Right lung (tissue), 5 donors: Measurements from ENCODE around the gene TMEM81. TPM values are rescaled to one million over a fixed set of nuclear protein-coding genes. Genes with fewer than 3 reads are reported as not detected.
A peak's percentile ranks its signal among the peaks of the same experiment; 100 is the strongest.

Experiments
- DNase-seq, 2 donors: peaks; one replicate each; pipeline ENCODE4 v3.0.0-alpha.2; 2013
- polyA plus RNA-seq, 5 donors: library from polyadenylated mRNA; unstranded; fragments of 120-200 nt; gene quantifications; one replicate each; pipeline versions ENCODE4 v1.2.1 to v1.2.3, GENCODE V29; 2013; ENCODE audit warnings: inconsistent platforms in 1 of 5, low replicate concordance in 1 of 5; ENCODE audit not compliant: insufficient read length in 5 of 5, insufficient read depth in 1 of 5

The TMEM81 gene
- polyA plus RNA-seq, 5 donors, result 3.5 to 5.1 (median 4.1) TPM

DNA sequence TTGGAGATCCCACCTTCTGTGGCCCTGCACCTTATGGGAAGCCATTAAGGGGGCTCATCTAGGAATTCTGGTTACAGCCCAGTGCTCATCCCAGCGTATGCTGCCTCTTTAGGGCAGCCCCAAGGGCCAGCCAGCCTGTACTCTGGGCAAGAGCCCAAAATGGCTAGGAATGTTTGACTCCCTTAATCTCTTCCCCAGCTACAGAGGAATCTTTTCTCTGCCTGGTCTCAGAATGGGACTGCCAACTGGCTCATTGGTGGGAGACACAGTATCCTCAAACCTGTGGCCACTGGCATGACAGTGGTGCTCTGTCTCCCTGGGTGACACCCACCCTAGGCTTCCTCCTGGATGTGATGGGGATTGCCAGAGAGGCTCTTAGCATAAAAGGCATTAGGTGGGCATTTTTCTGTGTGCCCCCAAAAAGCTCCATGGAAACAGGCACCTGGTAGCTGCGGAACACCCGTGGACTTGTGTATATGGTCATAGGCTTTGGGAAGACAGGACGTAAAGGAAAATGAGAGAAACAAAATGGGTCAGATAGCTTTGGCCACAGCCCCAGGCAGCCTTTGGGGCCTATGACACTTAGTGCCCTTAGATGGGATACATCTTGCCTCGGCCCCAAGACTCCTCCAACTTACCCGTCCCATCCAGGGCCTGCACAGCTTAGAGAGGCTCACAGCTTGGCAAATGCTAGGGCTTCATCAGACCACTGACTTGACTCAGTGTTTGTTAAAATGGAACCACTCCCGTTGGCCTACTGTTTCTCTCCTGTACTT is 6.9 kb downstream of the TMEM81 start:
- DNase-seq, result no peak

DNA sequence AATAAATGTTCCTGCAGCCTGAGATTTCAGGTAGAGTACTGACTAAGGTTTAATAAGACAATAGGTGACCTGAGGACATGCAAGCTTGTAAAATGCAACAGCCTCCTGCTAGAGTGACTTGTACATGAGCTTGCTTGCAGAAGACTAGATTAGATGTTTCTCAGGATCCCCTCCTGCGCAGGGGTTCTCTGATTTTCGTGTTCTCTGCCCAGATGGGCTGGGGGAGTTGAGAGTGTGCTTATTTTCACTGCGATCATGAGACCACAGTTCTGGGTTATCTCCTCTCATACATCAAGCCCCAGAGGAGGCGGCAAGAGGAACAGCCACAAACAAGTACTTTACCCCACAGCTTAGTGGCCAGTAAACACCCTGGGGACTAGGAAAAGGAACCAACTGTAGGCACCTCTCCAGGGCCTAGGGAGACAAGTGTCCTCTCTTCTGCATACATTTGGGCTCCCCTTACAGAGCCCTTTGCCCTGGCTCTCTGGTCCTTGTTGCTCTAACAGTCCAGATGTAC is 8.0 kb downstream of the TMEM81 start:
- DNase-seq, result no peak

DNA sequence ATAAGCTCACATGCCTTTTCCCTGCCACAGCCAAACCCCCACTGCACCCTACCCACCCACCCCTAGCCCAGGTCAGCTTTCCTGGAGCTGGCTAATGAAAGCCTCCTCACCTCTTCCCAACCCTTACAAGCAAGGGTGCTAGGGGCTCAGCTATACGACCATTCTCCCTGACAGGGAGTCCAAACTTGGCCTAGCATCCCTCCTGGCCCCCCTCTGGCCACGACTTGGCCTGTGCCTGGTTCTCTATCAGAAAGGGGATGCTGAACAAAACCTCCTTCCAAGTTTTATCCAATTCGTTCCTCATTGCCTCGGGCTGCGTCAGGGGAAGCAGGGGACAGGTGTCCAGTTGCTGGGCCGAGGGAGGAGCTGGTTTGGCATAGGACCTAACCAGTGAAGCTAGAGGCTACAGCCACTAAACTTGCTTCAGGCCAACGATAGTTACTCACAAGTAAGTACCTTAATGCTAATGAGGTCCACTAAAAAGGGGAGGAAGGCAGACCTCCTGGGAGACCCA is 8.6 kb downstream of the TMEM81 start:
- no peak for DNase-seq

DNA sequence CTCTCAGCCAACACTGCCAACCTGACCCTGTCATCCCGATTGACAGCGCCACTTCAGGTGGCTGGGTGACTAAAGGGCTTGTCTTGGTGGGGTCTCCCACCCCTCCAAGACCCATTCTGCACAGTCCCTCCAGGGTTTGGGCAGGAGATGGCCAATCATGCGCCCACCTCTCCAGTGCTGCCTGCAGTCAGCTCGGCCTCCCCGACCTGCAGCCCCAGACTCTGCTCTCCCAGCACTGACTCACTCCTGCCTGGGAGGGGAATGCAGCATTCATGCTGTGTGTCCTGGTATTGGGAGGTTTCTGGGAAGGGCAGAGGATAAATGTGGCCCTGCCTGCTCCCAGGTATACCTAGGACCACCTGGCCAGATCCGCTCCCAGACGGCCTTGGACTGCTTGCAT is 9.7 kb downstream of the TMEM81 start:
- DNase-seq, result no peak

DNA sequence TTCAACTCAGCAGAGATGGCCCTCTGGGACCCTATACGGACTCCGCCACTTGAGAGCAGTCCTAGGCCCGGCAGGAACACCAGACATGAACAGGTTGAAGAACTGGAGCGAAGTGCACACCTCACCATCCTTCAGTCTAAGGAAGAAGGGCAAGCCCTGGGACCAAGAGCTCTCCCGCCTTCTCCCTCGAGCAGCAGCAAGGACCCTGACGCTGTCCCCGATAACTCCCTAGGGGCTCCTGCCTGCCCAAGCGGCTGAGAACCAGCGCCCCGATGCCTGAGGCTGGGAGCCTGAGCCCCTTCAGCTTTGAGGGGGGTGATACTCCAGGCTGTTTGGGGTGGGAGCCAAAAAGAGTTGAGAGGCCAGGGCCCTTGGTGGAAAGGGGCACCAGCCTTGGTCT is 10.2 kb downstream of the TMEM81 start:
- no peak for DNase-seq

DNA sequence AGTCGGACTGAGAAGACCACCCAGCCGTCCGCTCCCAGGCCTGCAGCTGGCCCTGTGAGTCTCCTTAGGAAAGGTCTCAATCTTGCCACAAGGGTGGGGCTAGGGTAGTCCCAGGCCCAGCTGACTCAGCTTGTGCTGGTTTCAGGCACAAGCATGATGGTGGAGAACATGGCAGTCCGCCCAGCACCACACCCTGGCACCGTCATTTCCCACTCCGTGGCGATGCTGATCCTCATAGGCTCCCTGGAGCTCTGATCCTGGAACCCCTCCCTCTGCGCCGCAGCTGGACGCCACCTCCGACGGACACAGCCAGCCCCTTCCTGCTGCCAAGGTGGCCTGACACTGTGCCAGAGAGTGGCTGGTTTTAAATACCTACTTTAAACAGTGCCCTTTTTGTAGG is 10.7 kb downstream of the TMEM81 start:
- DNase-seq, result no peak

DNA sequence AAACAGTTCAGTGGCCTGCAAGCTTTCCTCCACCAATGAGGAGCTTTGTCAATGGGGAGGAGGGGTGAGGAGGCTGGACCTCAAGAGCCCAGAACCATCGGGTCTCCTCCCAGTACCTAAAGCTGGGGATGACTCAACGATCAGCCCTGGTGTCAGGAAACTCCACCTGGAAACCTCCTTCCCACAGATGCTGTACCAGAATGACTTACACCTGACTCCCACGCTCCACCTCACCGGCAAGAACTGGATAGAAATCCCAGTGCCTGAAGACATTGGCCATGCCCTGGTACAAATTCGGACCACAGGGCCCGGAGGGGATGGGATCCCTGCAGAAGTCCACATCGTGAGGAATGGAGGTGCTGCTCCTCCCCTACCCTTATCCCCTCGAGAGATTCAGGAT is 11.4 kb downstream of the TMEM81 start:
- DNase-seq, result no peak

DNA sequence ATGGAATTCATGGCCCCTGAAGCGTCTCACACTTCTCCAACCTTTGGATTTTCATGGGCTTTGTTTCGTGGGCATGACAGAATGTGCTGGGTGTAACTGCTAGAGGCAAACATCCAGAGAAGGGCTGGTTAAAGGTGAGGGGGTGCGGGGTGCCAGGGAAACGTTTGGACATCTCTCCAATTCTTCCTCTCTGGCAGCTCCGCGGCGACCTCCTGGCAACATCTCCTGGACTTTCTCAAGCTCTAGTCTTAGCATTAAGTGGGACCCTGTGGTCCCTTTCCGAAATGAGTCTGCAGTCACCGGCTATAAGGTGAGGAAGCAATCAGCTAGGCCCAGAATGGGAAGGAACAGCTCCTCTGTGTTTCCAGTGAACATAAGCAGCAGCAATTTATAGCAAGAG is 12.0 kb downstream of the TMEM81 start:
- DNase-seq, result no peak

DNA sequence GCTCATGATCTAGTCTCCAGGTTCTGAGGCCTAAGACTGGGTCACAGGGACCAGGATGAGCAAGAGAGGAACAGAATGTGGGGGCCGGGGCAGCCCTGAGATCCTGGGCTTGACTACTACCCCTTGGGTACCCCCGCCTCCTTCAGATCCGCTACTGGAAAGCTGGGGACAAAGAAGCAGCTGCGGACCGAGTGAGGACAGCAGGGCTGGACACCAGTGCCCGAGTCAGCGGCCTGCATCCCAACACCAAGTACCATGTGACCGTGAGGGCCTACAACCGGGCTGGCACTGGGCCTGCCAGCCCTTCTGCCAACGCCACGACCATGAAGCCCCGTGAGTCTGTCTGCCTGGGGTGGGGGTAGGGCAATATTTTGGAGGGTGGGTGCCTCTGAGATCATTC is 12.5 kb downstream of the TMEM81 start:
- DNase-seq, result no peak

DNA sequence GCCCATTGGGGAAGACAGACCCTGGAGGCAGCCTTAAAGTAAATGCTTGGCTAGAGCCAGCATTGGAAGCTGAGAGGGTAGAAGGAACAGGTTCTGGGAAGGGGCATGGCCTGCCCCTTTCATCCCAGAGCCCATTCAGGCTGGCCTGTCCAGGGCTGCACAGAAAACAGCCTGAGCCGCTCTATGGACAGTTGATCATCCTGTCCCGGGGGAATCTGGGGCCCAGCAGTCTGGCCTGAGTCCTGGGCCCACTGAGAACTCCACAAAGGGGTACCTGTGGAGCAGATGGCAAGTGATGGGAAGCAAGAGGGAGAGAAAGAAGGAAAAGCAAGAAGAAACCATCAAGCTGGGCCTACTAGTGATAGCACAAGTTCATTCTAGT is 13.2 kb downstream of the TMEM81 start:
- no peak for DNase-seq

DNA sequence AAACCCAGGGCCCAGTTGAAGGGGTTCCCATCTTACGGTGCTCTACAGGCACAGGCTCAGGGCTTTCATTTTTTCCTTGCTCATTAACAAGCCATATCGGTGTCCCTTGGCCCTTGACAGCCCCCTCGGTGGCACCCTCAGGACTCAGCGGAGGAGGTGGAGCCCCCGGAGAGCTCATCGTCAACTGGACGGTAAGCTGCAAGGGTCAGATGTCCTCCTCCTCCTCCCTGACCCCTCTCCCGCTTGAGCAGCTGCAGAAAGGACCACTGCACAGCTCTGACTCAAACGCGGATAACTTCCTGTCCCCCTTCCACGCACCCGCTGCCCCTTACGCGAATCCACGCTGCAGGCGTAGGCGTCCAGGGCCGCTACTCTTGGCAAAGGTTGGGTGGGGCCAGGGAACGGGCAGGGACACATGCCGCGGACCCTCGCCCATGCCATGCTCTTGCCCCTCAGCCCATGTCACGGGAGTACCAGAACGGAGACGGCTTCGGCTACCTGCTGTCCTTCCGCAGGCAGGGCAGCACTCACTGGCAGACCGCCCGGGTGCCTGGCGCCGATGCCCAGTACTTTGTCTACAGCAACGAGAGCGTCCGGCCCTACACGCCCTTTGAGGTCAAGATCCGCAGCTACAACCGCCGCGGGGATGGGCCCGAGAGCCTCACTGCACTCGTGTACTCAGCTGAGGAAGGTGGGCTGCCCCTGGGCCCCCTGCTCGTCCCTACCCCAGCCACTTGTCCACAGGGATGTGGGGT is 14.7 kb downstream of the TMEM81 start:
- DNase-seq, result no peak

DNA sequence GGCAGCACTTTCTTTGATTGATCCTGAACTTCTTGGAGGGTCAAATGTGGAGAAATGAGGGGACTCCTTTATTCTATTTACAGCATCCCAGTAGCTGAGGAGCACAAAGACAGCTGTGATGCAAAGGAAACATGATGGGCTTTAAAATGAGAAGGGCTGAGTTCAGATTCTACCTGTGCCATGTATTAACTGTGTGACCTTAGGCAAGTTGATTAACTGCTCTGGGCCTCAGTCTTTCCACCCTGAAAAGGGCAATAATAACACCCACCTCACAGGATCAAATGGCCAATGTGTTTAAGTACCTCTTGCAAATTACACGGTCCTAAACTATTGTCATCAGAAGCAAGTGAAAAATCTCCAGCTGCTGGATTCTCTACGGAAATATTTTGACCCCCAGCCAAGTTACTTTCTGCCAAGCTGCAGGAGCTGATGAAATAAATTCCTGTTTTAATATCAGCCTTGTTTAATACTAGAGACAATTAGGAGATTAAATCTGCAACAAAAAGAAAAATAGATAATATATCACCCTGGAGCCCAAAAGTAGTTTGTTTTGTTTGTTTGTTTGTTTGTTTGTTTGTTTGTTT is 15.7 kb downstream of the TMEM81 start:
- DNase-seq, result peak; percentile 33 to 35

DNA sequence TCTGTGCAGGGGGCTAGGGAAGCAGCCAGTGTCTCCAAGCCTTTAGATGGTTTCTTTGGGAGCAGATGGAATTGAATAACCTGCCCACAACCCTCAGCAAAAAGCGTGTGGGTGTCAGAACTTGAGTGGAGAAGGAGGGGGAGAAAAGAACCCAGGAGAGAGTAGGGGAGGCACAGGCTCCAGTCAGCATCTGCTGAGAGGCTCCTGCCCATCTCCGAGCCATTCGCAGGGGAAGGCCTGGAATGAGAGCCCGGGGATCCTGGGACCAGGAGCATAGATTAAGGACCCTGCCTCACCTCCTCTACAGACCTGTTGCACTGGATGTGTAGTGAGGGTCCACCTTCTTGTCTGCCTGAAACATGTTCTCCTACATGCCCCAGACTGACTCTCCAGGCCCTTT is 16.3 kb downstream of the TMEM81 start:
- DNase-seq, result no peak

DNA sequence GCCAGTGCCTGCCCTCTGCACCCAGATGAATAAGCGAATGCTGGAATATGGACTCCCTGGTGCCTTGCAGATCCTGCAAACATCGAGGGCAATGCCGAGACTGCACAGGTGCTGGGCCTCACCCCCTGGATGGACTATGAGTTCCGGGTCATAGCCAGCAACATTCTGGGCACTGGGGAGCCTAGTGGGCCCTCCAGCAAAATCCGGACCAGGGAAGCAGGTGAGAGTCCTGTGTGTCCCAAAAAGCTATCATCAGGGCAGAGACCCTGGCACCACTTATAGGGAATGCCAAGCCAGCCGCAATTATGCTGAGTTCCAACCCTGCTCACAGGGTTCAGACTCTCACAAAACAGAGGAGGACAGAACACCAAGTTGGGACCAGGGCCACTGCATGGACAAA is 17.2 kb downstream of the TMEM81 start:
- DNase-seq, result no peak

DNA sequence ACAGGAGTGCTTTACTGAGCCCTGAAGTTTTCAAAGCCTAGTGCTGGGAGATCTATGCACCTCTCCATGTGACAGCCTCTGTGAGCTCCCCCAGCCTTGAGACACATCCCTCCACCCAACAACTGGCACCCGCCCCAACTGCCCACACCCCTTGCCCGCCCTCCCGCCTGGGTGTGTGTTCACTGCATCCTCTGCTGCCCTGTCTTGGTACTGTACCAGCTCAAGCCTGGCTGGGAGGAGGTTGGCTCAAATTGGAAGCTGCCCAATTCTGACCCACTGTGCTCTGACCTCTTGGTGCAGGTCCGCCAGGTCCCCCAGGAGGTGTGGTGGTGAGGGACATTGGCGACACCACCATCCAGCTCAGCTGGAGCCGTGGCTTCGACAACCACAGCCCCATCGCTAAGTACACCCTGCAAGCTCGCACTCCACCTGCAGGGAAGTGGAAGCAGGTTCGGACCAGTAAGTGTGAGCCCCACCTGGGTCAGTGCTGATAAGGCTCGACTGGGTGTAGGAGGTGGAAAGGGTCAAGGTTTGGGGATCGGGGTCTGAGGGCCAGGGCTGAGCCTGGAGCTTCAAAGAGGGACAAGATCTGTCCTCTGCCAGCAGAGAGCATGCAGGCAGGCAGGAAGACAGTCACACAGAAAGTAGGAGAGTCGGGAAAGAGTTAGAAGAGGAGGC is 18.0 kb downstream of the TMEM81 start:
- no peak for DNase-seq

DNA sequence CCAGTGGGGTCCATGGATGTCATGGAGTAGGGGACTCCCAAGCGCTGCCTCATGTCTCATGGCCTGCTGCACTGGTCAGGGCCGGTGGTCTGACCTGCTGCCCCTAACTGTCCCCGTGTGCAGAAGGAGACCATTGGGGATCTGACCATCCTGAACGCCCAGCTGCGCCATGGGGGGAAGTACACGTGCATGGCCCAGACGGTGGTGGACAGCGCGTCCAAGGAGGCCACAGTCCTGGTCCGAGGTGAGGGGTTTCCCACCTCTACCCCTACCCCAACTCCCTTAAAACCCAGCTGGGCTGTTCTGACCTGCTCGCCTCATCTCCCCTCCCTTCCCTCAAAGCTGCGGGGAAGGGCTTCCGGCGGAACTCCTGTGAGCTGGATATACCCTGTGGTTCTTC is 18.6 kb downstream of the TMEM81 start:
- DNase-seq, result no peak

DNA sequence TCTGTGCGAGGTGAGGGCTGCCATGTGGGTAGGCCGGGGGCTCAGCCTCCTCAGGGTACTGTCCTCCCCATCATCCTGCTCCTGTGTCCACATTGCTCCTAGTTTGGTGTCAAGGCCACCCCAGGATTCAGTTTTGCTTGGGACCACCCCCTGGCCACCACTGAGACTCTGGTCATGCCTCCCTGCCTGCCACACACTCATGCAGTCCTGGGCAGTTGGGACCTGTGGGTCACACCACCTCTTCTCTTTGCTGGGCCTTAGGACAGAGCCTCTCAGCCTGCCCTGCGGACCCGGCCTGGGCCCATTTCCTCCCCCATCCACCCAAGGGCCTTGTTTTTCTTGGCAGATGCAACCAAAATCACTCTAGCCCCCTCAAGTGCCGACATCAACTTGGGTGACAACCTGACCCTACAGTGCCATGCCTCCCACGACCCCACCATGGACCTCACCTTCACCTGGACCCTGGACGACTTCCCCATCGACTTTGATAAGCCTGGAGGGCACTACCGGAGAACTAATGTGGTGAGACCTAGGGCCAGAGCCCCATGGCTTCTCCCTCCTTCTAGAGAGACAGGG is 19.4 kb downstream of the TMEM81 start:
- no peak for DNase-seq

DNA sequence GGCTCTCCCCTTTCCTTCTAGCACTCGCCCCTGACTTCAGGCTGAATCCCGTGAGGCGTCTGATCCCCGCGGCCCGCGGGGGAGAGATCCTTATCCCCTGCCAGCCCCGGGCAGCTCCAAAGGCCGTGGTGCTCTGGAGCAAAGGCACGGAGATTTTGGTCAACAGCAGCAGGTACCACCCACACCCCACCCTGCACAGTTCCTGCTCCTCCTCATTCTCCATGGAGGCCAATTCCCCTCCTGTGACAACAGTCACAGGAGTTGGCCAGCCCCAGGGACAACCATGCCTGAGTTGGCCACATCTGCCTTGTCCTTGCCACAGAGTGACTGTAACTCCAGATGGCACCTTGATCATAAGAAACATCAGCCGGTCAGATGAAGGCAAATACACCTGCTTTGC is 20.0 kb downstream of the TMEM81 start:
- DNase-seq, result no peak

DNA sequence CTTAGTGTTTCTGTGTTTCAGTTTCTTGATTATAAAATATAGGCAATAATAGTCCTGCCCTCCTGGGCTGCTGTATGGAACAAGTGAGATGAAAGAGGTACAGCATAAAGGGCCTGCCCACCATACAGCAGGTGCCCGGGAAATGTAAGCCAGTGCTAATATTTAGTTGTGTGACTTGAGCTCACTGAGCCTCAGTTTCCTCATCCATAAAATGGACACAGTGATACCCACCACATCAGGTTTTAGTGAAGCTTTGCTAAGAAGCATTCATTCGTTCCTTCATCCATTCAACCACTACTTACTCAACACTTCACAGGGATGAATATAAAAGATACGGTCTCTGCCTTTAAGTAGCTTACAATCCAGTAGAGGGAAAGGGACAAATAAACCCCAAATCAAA is 21.4 kb downstream of the TMEM81 start:
- DNase-seq, result no peak

DNA sequence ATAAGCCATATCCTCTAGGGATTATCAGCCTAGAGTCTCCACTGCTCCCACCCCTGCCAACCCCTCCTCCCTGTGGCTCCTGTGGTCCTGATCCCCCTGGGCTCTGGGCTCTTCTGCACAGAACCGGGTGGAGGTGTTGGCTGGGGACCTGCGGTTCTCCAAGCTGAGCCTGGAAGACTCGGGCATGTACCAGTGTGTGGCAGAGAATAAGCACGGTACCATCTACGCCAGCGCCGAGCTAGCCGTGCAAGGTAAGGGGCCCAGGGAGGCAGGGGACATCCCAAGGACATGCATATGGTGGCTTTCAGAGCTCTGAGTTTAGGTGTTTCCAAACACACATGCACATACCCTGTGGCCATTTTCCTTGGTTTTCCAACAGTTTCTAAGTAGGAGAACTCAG is 21.9 kb downstream of the TMEM81 start:
- DNase-seq, result no peak

DNA sequence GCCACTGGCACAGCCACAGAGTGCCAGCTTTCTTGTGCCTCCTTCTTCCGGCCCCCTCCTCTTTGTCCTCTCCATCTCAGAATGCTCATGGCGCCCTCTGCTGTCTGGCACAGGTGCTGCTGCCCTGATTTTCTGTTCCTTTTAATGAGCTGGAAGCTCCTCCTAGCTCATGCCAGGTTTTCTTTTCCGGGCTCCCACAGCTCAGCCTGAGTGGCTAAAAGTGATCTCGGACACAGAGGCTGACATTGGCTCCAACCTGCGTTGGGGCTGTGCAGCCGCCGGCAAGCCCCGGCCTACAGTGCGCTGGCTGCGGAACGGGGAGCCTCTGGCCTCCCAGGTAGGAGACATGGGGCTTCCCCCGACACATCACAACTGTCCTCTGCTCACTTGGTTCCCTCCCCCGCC is 22.6 kb downstream of the TMEM81 start:
- peak; percentile 75 to 78 for DNase-seq

DNA sequence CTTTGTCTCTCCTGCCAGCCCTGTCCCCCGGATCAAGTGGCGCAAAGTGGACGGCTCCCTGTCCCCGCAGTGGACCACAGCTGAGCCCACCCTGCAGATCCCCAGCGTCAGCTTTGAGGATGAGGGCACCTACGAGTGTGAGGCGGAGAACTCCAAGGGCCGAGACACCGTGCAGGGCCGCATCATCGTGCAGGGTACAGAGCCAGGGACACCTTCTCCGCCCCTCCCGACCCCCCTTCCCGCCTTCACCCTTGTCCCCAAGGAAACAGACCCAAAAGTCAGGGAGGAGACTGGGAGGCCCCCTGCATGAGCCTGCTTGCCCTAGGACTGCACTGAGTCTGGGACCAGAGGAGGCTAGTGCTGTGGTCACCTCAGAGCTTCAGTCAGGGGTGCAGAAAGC is 23.0 kb downstream of the TMEM81 start:
- DNase-seq, result no peak
